ENCODE data around the gene IRAK1. TPM values are rescaled to one million over a fixed set of nuclear protein-coding genes. Genes with fewer than 3 reads are reported as not detected.

IRAK1 gene
- total RNA-seq, 1 donor from 2014 or later: 106 TPM

Other genes starting within 250 kb of the IRAK1 start
- 0.34 TPM in 1 of 2 replicates, not detected in the other for gene SRPK3, start 238.9 kb downstream of the IRAK1 start, total RNA-seq
- 94.4 and 102 TPM in 2 replicates for gene IDH3G, start 225.5 kb downstream of the IRAK1 start, total RNA-seq
- 212 and 286 TPM in 2 replicates for gene SSR4, start 225.2 kb downstream of the IRAK1 start, total RNA-seq
- gene PDZD4, start 189.4 kb downstream of the IRAK1 start, total RNA-seq: 0.10 and 0.12 TPM in 2 replicates
- 1.6 and 17.1 TPM in 2 replicates for gene L1CAM, start 133.7 kb downstream of the IRAK1 start, total RNA-seq
- not detected in 2 replicates for gene AVPR2, start 115.2 kb downstream of the IRAK1 start, total RNA-seq
- 2.9 and 24.2 TPM in 2 replicates for gene ARHGAP4, start 93.6 kb downstream of the IRAK1 start, total RNA-seq
- gene NAA10, start 84.9 kb downstream of the IRAK1 start, total RNA-seq: 144 and 194 TPM in 2 replicates
- 19.0 and 23.7 TPM in 2 replicates for gene RENBP, start 75.3 kb downstream of the IRAK1 start, total RNA-seq
- gene HCFC1, start 48.1 kb downstream of the IRAK1 start, total RNA-seq: 54.4 and 91.0 TPM in 2 replicates
- 3.3 and 6.7 TPM in 2 replicates for gene TMEM187, start 47.1 kb downstream of the IRAK1 start, total RNA-seq
- 28.8 and 45.2 TPM in 2 replicates for gene MECP2, start 77.8 kb upstream of the IRAK1 start, total RNA-seq
- gene OPN1LW, start 124.3 kb upstream of the IRAK1 start, total RNA-seq: not detected in 2 replicates
- gene OPN1MW, start 162.7 kb upstream of the IRAK1 start, total RNA-seq: not detected in 2 replicates
- gene OPN1MW2, start 199.9 kb upstream of the IRAK1 start, total RNA-seq: not detected in 2 replicates
- not detected in 2 replicates for gene OPN1MW3, start 237.7 kb upstream of the IRAK1 start, total RNA-seq